HG03342 (cell line): Measurements from ENCODE around the gene TGIF2.
A peak's percentile ranks its signal among the peaks of the same experiment; 100 is the strongest.

Experiments used
- ATAC-seq: cut with Tn5 transposase; IDR thresholded peaks from one replicate; pipeline ENCODE4 v1.9.1; 2021; ENCODE audit warnings: mild to moderate bottlenecking, moderate library complexity; ENCODE audit not compliant: unreplicated experiment

The TGIF2 gene

DNA sequence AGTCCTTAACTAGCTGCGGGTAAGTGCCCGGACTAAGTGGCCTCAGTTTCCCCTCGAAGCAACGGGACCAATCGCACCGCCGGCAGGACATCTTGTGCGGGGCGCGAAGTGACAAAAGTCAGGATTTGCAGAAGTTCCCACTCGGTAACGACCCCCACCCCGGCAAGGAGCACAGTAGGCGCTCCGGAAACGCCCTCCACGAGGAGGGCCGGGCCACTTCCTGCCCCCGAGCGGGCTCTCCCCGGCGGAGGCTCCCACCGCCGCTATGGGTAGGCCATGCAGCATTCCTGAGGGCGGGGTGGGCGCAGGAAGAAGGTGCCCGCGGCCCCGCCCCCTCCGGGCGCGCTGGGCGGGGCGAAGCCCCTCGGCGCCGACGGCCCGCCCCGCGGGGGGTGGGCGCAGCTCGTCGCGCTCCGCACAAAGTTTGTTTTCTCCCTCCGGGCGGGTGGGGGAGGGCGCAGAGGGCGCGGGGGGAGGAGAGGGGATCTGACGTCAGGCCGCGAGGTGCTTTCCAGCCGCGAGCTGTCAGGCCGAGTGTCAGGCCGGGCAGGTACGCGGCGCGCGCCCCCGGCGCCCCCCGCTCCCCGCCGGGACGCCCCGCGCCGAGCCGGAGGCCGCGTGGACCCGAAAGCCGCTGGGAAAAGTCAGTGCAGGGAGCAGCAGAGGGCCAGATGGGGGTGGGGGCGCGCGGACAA is at the start of gene TGIF2:
TSS of gene TGIF2 (plus strand) at position 495 of the 695 bp plus-strand sequence. CDS start 5,178 bp downstream, outside the sequence.
- peak; percentile 60 for ATAC-seq

DNA sequence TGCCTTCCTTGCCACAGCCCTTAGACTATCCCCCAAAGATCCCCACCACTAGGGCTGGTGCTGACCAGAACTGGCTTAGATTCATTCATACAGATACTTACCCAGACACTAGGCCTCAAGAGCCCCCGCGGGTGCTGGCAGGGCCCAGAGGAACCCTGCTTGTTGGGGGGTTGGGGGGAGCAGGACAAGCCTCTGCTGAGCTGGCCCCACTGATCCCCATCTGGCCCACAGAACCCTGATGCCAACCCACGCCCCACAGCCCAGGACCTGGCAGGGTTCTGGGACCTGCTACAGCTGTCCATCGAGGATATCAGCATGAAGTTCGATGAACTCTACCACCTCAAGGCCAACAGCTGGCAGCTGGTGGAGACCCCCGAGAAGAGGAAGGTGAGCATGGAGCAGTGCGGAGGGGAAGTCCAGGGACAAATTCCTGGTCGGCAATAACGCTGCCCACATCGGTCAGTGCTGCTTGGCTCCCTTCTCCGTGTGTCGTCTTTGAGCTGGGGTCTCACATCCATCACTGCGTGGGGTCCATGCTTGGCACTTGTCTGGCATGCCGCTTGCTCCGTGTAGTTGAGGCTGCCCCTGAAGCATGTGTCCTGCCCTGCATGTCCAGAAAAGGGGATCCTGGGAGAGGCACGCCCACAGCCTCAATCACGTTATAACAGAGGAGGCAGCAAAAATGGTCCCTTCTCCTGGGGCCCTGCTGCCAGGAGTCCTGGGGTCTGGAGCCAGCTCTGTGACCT is 47.6 kb upstream of the TGIF2 start:
- ATAC-seq: no peak

DNA sequence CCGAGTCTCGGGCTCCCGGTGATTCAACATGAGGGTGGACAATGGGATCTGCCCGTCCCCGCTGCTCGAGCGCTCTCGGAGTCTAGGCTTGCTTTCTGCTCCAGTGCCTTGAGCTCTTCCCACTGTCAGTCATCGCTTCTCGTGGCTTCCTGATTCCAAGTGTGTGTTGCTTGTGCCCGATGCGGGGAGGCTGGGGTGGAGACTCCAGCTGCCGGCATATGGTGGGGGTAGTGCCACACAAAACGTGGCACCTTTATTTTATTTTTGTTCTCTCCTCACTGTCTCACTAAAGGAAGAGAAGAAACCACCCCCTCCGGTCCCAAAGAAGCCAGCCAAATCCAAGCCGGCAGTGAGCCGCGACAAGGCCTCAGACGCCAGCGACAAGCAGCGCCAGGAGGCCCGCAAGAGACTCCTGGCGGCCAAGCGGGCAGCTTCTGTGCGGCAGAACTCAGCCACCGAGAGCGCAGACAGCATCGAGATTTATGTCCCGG is 46.8 kb upstream of the TGIF2 start:
- ATAC-seq: no peak

- ATAC-seq: no peak
Measured at GRCh38 chr20:36527331-36528125, 45.9 kb upstream of the TGIF2 start.

GRCh38 chr20:36528176-36528874 is 45.1 kb upstream of the TGIF2 start:
- ATAC-seq: no peak

DNA sequence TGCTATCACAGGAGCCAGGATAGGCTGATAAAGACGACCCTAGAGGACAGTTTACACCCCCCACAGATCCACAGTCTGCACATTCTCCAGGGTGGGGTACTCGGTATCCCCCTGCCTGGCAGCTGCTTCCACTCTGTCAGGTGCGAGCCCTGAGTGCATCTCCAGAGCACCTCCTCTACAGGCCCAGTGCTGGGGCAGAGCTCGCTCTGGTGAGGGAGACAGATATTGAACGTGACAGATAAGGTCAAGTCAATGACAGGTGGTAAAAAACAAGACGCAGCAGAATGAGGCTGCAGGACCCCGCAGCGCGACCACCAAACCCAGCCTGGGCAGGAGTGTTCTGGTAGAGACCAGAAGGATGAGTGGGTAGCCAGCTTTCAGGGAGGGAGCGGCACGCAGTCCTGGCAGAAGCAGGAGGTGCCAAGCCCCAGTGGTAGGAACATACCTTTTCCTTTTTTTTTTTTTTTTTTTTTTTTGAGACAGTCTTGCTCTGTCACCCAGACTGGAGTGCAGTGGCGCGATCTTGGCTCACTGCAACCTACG is 44.5 kb upstream of the TGIF2 start:
- no peak for ATAC-seq

GRCh38 chr20:36532388-36532787 is 41.0 kb upstream of the TGIF2 start:
- no peak for ATAC-seq

GRCh38 chr20:36532822-36533221 is 40.6 kb upstream of the TGIF2 start:
- ATAC-seq: no peak

- no peak for ATAC-seq
Measured at GRCh38 chr20:36538026-36538722, 35.2 kb upstream of the TGIF2 start.

DNA sequence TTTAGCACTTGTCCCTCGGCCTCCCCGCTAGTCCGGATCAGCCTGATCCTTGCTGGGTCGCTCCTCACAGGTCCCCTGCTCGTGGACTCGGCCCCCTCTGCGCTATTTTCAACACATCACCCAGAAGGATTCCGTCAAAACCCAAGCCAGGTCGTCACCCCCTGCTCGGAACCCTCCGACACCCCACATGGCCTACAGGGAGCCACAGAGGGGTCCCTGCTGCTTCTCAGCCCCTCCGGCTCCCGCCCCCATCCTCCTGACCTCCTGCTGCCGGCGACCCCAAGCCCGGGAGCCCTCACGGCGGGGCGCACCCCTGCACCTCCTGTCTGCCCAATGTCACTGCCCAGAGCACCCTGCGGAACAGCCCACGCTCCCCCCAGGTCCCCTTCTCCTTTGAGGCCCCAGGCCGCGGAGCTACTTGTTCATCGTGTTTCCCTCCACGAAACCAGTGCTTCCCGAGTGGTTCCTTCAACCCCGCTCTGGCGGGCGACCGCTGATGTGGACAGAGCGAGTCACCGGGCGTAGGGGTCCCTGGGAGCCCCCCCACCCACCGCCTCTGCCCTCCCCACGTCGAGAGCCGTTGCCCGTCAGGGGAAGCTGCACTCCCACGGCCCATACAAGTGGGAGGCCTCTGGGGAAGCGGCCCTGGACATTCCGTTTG is 32.7 kb upstream of the TGIF2 start:
- no peak for ATAC-seq

- ATAC-seq: no peak
Measured at GRCh38 chr20:36541227-36541767, 32.1 kb upstream of the TGIF2 start, which contains the start of gene MYL9. TSS of gene MYL9 (plus strand) at chr20:36541519. CDS start at chr20:36544885, 3,366 bp downstream.

- no peak for ATAC-seq
Measured at GRCh38 chr20:36541768-36542488, 31.5 kb upstream of the TGIF2 start.

GRCh38 chr20:36542516-36543183 is 30.7 kb upstream of the TGIF2 start:
- no peak for ATAC-seq

DNA sequence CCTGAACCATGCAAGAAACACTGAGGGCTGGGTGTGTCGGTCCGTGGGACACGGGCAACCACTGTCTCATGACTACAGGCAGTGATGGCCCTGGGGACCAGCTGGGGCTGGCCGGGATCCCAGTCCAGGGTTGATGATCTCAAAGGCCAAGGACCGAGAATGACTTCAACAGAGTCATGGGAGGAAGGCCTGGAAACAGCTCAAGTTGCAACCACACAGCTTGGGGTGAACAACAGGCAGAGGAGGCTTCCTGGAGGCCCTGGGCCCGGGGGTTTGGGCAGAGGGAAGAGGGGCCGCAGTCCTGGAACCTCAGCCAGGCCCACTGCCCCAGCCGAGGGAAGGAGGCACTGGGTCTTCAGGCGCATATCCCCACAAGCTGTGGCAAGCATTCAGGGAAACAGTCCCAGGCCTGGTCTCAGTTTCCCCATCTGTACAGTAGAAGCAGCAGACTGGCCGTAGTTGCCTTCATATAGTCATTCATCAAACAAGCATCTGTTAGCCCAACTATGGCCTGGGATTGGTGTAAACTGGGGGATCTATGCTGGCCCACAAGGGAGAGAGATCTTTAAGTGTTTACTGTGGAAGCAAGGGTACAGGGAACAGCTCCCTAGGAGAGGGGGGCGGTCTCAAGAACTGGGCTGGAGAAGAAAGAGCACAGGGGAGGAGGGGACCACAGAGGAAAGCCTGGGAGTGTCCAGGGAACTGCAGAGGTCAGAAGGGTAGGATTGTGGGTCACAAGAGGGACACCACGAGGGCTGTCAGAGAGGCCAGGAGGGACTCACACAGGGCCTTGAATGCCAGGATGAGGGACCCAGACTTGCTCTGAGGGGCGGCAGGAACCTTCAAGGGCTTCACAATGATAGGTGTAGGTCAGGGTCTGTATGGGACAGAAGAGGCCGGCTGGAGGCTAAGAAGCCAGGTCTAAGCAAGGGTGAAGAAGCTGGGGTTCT is 29.9 kb upstream of the TGIF2 start:
- no peak for ATAC-seq

- no peak for ATAC-seq
Measured at GRCh38 chr20:36544134-36545018, 29.0 kb upstream of the TGIF2 start.
